IPS-18c (cell line): ENCODE data around the gene TBC1D5.
"Not testable (repeated sequence)": the region's sequence is repeated elsewhere in the genome, so short reads cannot be mapped to it uniquely, and the experiment has no call there.

Experiments used
- H3K4me3 ChIP-seq: 2 replicates; pipeline ENCODE4 v1.7.0; 2013; ENCODE audit warnings: low read depth, mild to moderate bottlenecking, low read length, moderate library complexity; ENCODE audit not compliant: insufficient read depth
- H3K9me3 ChIP-seq: one replicate; pipeline ENCODE4 v1.6.1; 2013; ENCODE audit warnings: mild to moderate bottlenecking, low read length, moderate library complexity; ENCODE audit not compliant: control insufficient read depth, insufficient read depth

TBC1D5 gene

DNA sequence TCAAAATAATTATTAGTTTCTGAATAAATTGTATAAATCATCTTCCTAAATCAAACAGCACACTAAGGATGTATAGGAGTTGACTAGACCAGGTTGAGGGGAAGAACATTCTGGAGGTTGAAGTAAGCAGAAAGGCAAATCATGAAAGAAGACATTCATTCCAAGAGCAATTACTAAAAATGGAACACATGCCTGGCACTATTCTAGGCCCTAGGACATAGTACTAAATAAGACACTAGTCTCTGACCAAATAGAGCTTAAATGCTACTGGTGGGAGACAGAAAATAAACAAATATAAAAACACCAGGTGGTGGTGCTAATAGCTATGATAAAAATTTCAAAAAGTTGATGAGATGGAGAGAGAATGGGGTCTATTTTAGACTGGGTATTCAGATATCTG is 190.1 kb downstream of the TBC1D5 start:
- H3K9me3 ChIP-seq = no peaks in the 10 kb centered on the region
- H3K4me3 ChIP-seq = no peak overlapping the region

DNA sequence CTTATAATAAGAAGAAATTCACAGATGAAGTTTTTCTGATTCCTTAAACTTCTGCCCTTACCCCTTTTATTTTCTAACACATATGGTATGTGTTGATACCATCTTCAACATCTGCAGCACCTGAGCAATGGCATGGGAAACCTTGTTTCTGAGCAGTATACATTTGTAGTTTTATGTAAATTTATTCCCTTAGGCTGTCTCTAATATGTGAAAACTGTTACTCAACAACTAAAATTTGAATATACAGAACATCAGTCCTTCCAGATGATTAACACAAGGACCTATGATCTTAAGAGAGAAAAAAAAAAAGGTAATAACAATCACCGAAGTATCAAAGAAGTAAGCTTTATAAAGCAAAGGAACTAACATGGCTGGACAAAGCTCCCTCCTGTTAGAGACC is 190.5 kb downstream of the TBC1D5 start:
- H3K9me3 ChIP-seq = no peaks in the 10 kb centered on the region
- no peak overlapping the region for H3K4me3 ChIP-seq

DNA sequence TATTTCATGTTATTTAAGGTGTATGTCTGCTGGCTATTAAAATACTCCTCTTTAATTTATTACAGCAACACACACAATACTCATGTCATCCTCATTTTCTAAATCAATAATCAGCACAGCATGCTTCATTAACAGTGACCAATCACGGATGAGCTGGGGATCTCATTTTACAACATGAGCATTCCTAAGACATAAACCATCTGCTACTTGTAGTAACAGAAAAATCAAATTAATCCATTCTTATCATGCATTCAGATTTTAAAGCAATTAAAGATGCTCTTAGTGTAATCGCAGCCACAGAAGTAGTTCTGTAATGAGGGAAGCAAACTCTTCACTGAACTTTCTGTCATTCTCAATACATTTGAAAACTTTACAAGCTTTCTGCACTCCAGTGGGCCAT is 191.1 kb downstream of the TBC1D5 start:
- no peaks in the 10 kb centered on the region for H3K9me3 ChIP-seq
- H3K4me3 ChIP-seq = no peak overlapping the region

DNA sequence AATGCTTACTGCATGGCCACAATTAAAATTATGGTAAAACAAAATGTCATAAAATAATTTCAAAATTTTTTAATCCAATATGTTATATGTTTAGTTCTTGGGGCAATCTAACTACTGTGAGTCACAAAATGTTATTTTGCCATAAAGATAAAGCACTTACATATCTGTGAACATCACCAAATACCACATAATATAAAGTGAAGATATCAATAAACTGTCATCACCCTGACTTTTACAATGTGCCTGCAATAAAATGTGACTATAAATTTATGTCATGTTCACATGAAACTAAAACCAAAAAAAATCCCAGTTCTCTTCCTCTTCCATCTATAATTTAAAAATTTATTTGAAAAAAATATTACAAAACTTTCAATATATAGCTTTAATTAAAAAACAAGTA is 191.8 kb downstream of the TBC1D5 start:
- H3K9me3 ChIP-seq = no peaks in the 10 kb centered on the region
- H3K4me3 ChIP-seq = no peak overlapping the region

DNA sequence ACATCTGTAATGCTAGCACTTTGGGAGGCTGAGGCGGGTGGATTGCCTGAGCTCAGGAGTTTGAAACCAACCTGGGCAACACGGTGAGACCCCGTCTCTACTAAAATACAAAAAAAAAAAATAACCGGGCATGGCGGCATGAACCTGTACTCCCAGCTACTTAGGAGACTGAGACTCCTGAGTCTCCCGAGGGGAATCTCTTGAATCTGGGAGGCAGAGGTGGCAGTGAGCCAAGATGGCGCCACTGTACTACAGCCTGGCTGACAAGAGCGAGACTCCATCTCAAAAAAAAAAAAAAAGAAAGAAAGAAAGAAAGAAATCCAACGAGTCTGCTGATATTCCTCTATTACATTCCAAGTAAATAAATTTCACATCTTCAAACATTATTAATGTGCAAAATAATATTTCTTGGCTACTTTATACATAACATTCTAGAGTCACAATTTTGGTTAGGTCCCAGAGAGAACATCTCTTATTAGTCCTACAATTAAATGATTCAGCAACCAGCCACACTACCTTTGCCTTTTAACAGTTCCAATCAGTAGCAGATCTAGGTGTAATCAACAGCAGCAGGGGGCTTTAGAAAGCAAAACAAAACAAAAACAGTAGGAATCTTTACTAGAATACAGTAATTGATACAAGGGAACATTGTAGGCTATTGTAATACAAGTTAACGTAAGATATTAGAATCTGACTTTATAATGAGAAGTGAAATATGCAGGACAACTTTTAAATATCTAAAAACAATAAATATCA is 195.8 kb downstream of the TBC1D5 start:
- H3K9me3 ChIP-seq = no peaks in the 10 kb centered on the region
- H3K4me3 ChIP-seq = no peak overlapping the region

DNA sequence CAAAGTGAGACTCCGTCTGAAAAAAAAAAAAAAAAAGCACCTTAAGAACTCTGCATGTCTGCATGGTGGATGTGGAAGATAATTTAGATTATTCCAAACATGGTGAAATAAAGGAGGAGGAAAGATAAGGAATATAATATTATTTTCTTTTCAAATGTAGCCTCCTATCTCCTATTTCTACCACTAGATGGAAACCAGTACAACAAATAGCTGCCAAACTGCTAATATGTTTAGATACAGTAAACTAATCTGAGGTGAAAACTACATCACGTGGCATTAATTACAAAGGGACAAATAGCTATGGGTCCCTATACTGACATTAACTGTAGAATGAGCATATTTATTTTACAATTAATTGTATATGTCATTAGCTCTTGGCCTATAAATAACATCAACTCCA is 197.8 kb downstream of the TBC1D5 start:
- Histone ChIP-seq H3K4me3 (no peak overlapping the region), H3K9me3 (no peaks in the 10 kb centered on the region)

DNA sequence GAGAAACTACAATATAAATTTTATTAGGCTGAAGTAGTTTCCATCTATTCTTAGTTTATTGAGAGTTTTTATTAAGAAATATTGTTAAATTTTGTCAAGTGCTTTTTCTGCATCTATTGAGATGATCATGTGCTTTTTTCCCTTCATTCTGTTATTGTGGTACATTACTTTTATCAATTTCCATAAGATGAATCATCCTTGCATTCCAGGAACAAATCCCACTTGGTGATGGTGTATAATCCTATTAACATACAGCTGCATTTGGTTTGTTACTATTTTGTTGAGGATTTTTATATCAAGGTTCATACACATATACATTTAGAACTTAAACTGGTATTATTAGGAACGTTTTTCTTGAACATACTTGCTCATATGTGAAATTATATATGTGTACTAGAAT is 199.8 kb downstream of the TBC1D5 start:
- H3K9me3 ChIP-seq = peaks cover 4% of the 10 kb centered on the region

DNA sequence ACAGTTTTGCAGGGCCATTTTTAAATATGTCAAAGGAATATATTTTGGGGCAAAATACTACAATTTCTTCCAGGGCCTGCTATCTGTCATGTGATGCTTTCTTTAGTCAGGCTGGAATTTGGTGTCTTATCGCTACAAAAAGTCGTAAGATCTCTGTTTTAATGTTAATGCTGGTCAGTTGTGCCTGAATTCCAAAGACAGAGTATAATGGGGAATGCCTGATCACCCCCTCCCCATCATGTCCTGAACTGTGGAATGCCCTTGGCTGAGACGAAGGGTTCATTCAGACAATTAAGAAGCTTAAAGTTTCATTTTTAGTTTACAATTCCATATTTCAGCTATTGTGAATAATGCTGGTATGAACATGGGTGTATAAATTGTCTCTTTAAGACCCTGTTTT is 203.0 kb downstream of the TBC1D5 start:
- Histone ChIP-seq H3K4me3 (no peak overlapping the region), H3K9me3 (peaks cover 4% of the 10 kb centered on the region)

More for the DNA sequence above, 199.8 kb downstream of the TBC1D5 start:
- no peak overlapping the region for H3K4me3 ChIP-seq

DNA sequence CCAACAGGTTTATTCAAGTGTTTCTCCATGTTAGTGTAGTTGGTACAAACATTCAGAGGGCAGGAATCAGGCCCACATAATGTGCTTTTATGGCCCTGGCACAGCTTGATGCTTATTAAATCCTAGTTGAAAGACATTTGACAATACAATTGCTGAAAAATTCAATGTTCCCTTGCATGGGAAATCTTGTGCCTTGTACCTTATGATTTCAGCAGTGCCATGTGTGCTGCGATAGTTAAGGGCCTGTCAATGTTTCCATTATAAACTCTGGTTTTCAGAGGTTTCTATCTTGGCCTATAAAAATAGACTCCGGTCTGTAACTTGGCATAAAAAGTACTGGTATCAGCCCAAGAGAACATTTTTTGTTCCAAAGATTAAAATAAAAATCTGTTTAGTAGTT is 207.2 kb downstream of the TBC1D5 start:
- Histone ChIP-seq H3K4me3 (no peak overlapping the region), H3K9me3 (peaks cover 4% of the 10 kb centered on the region)

DNA sequence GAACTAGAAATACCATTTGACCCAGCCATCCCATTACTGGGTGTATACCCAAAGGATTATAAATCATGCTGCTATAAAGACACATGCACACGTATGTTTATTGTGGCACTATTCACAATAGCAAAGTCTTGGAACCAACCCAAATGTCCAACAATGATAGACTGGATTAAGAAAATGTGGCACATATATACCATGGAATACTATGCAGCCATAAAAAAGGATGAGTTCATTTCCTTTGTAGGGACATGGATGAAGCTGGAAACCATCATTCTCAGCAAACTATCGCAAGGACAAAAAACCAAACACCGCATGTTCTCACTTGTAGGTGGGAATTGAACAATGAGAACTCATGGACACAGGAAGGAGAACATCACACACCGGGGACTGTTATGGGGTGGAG is 210.0 kb downstream of the TBC1D5 start:
- not testable (repeated sequence) for H3K9me3 ChIP-seq

DNA sequence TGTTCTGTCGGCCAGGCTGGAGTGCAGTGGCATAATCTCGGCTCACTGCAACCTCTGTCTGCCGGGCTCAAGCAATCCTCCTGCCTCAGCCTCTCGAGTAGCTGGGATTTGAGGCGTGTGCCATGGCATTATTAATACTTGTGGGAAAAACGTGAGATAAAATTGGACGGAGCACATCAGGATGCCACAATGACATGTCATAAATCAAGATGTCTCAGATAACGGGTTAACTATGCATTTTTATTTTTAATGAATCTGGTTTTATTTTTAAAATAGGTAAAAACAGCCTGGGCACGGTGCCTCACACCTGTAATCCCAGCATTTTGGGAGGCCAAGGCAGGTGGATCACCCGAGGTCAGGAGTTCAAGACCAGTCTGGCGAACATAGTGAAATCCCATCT is 212.8 kb downstream of the TBC1D5 start:
- Histone ChIP-seq H3K4me3 (no peak overlapping the region), H3K9me3 (no peaks in the 10 kb centered on the region)

More for the DNA sequence above, 210.0 kb downstream of the TBC1D5 start:
- not testable (repeated sequence) for H3K4me3 ChIP-seq

DNA sequence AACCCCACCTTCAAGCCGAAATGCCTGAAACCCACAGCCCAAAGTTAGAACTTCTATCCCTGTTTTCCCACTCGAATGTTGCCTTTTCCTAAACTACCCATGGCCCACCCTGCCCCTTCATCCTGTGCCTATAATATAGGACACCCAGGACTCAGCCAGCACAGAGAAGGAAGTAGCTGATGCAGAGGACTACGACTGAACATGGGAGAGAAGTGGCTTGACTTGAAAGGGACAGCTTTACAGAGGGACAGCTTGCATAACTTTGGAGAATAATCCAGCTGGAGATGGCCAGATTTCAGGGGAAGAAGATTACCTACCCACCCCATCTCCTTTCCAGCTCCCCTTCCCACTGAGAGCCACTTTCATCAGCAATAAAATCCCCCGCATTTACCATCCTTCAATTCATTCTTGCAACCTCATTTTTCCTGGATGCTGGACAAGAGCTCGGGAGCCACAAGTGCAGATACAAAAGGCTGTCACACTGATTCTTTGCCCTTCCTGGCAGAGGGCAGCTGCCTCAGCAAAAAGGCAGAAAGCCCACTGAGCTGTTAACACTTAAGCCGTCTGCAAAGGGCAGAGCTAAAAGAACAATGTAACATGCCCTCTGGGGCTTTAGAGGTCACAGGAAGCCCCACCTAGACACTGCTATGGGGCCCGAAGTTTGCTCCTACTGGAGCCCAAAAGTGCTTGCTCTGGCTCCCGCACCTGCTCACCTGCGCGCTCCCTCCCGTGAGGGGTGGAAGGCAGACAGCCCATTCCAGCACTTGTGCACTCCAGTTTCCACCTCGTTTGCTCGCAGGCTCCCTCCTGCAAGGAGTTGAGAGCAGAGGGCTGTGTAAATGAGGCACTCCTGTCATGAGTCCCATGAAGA is 224.0 kb downstream of the TBC1D5 start:
- H3K9me3 ChIP-seq = no peaks in the 10 kb centered on the region
- H3K4me3 ChIP-seq = no peak overlapping the region

DNA sequence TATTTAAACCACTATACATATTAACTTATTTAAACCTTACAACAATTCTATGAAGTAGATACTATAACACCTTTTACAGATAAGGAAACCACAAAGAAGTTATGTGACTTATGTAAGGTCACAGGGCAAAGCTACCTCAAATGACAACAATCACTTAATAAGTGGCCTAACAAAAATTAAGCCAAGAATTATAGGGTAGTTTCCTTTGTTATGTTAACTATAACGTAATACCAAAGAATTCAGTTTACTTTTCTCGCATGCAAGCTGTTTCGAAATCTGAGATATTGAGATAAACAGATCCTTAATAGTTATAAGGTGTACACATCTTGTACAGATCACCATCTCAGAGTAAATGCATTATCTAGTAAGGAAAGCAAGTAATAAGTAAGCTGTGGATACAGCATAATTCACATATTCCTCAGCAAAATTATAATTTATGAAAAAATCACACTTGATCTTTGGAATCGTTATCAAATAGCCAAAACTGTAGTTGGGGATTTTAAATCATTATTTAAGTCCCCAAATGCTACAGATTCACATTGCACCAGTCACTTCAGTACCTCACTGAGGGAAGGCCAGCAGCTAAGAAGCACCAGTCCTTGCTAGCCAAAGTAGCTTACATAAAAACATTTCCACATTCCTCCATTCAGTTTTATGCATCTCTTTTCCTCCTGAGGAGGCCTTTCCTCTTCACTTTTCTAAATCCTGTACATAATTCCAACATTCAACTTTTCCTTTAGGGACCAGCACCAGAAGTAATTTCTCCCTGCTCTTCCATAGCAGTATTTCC is 226.8 kb downstream of the TBC1D5 start:
- no peaks in the 10 kb centered on the region for H3K9me3 ChIP-seq
- no peak overlapping the region for H3K4me3 ChIP-seq

DNA sequence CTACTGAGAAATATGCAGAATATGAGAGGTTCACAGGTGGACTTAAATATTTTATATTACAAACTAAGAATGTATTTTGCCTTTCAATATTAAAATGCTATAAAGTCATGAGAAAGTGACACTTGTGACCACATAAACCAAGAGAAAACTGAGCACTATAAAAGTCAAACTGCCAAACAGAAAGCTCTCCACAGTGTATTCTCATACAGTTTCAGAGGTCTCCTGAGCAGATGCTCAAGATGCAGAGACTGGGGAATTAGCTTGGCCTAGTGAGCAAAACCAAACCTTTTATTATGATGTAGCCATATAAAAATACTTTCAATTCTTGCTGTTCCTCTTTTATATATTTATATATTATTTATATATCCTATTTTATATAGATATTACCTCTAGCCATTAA is 227.8 kb downstream of the TBC1D5 start:
- no peak overlapping the region for H3K4me3 ChIP-seq
- no peaks in the 10 kb centered on the region for H3K9me3 ChIP-seq

DNA sequence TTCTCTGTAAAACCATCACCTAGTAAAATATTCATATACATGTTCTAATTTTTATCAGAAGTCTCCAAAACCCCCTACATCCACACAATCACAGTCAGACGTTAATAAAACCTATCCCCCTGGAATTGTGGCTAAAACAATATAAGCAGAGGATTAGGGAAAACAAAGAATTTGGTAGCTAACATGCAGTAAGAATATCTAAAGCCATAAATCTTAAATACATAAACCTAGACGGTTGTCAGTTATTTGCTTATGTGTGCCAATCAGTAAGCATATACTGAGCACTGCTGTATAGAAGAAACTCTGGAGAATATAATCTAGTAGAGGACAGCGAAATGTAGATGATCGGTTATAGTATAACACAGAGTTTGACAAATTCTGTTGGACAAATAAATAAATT is 232.2 kb downstream of the TBC1D5 start:
- Histone ChIP-seq H3K9me3 (no peaks in the 10 kb centered on the region), H3K4me3 (no peak overlapping the region)

DNA sequence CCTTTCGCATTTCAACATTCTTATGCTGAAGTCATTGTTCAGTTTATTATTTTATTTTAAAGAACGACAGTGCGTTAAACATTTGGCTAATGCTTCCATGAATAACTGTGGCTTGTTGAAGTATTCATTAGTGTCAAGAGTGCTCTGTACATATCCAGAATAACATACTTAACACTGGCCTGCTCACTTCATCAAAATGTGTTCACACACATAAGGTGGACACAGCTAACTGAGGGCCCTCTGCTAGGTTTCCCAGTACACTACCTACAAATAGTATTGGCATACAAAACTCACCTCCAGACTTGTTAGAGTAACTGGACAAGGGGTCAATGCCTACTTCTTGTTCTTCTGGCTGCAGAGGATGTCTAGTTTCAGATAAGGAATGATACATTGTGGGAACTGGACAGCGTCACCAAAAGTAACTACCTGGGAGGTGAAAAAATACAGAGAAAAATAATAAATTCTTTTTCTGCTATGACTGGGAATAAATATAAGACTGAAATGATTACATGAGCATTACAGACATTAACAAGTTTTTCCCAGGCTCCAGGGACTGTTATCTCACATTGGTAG is 234.2 kb downstream of the TBC1D5 start:
- Histone ChIP-seq H3K9me3 (no peaks in the 10 kb centered on the region), H3K4me3 (no peak overlapping the region)

DNA sequence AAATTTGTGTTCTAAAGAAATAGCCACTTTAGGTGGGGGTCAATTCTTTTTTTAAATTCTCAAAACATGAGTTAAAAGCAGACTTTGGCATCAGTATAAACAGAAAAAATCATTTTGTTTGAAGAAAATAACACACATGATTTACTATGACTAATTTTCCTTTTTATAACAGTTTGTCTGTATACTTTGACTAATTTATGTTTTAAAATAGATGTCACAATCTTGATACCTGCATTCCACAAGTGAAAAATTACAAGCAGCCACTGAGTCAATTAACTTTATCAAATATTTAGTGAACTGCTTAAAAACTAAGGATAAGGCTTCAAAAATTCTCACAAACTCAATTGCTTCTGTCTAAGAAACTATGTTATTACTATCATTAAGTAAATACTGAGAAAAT is 235.0 kb downstream of the TBC1D5 start:
- Histone ChIP-seq H3K4me3 (no peak overlapping the region), H3K9me3 (no peaks in the 10 kb centered on the region)
